Stimulated activated CD8-positive, alpha-beta memory T cell treated with anti-CD3 and anti-CD28 coated beads, Interleukin-7, amount 100 ng/mL, for 24 hours (primary cell): ENCODE data around the gene ING5.
"Not testable (repeated sequence)": the region's sequence is repeated elsewhere in the genome, so short reads cannot be mapped to it uniquely, and the experiment has no call there.

ENCODE experiments used
- DNase-seq: peaks from one replicate; pipeline ENCODE4 v3.0.0-alpha.2; 2020; ENCODE audit warnings: low read depth

Gene ING5

GRCh38 chr2:241739177-241739576, 37.3 kb downstream of the ING5 start:
- no peak for DNase-seq

- DNase-seq: peak; percentile 42
Observed at GRCh38 chr2:241739651-241740050, 37.8 kb downstream of the ING5 start.

- no peak for DNase-seq
Observed at GRCh38 chr2:241741016-241741415, 39.2 kb downstream of the ING5 start.

- no peak for DNase-seq
Observed at GRCh38 chr2:241742320-241742939, 40.6 kb downstream of the ING5 start.

GRCh38 chr2:241743008-241743407, 41.2 kb downstream of the ING5 start:
- not testable (repeated sequence) for DNase-seq

GRCh38 chr2:241743620-241744019, 41.8 kb downstream of the ING5 start:
- DNase-seq: no peak

GRCh38 chr2:241744028-241744754, 42.4 kb downstream of the ING5 start:
- DNase-seq: no peak

- no peak for DNase-seq
Observed at GRCh38 chr2:241745276-241745675, 43.4 kb downstream of the ING5 start.

- DNase-seq: no peak
Observed at GRCh38 chr2:241746084-241746483, 44.2 kb downstream of the ING5 start.

GRCh38 chr2:241748468-241749256, 46.8 kb downstream of the ING5 start:
- no peak for DNase-seq

GRCh38 chr2:241750076-241750840, 48.4 kb downstream of the ING5 start:
- no peak for DNase-seq

- no peak for DNase-seq
Observed at GRCh38 chr2:241751152-241751551, 49.3 kb downstream of the ING5 start.

- DNase-seq: no peak
Observed at GRCh38 chr2:241751776-241752175, 49.9 kb downstream of the ING5 start.

GRCh38 chr2:241752253-241752652, 50.4 kb downstream of the ING5 start:
- no peak for DNase-seq

- DNase-seq: no peak
Observed at GRCh38 chr2:241752689-241753276, 50.9 kb downstream of the ING5 start.

GRCh38 chr2:241753493-241753892, 51.7 kb downstream of the ING5 start:
- no peak for DNase-seq

- no peak for DNase-seq
Observed at GRCh38 chr2:241754042-241754441, 52.2 kb downstream of the ING5 start.

GRCh38 chr2:241755166-241755565, 53.3 kb downstream of the ING5 start:
- DNase-seq: no peak

GRCh38 chr2:241755777-241756176, 53.9 kb downstream of the ING5 start:
- DNase-seq: no peak

- DNase-seq: no peak
Observed at GRCh38 chr2:241759067-241759807, 57.4 kb downstream of the ING5 start.

- not testable (repeated sequence) for DNase-seq
Observed at GRCh38 chr2:241759893-241760292, 58.1 kb downstream of the ING5 start.
